ENCODE measurements around the gene C2CD5. TPM values are rescaled to one million over a fixed set of nuclear protein-coding genes. Genes with fewer than 3 reads are reported as not detected.

Gene C2CD5
- total RNA-seq, 3 donors from 2014 or later (not counting 1 experiment from before 2014, with no cell fraction given) = 31.2 to 42.8 (median 41.9) TPM

DNA sequence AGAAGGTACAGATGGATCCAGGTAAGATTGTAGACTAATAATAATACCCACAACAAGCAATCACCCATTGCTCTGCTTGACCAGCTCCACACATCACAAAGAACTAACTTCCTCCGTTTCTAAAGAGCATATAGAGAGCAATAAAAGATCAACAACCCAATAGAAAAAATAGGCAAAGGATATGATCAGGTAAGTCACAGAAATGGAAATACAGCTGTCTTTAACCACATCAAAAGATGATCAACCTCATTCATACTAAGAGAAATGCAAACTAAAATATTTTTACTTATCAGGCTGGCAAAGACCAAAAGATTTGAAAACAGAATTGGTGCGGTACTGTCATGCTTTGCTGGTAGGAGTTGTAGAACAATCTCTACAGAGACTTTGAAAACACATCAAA lies 8.9 kb downstream of the C2CD5 start:
- Mint-ChIP-seq H3K27me3 (ENCODE audit: low read depth in 2 of 2) (no peaks in the 10 kb centered on the region), H3K9me3 (no peaks in the 10 kb centered on the region), H3K36me3 (no peaks in the 10 kb centered on the region), H3K27ac (no peak overlapping the region), H3K4me1 (peaks cover 21 to 31% of the 10 kb centered on the region in 2 donors), H3K4me3 (no peak overlapping the region)
- H3K4me3 ChIP-seq (ENCODE audit: low read length) = no peak overlapping the region
- H3K27me3 ChIP-seq (ENCODE audit: control insufficient read depth, insufficient read depth, low read length) = no peaks in the 10 kb centered on the region
- H3K27ac ChIP-seq (ENCODE audit: low read length) = no peak overlapping the region
- intact Hi-C loops (cut with micrococcal nuclease) = no loop called here
- ATAC-seq = no peak
- H3K9me3 ChIP-seq (ENCODE audit: control insufficient read depth, insufficient read depth, low read length) = no peaks in the 10 kb centered on the region
- H3K4me1 ChIP-seq (ENCODE audit: control insufficient read depth, insufficient read depth, low read length) = no peaks in the 10 kb centered on the region
- DNase-seq = peak in 1 of 2 donors; percentile 31
- peaks cover 28% of the 10 kb centered on the region for H3K36me3 ChIP-seq (ENCODE audit: control insufficient read depth, insufficient read depth, low read length)
- TF ChIP-seq, protein P1, sequence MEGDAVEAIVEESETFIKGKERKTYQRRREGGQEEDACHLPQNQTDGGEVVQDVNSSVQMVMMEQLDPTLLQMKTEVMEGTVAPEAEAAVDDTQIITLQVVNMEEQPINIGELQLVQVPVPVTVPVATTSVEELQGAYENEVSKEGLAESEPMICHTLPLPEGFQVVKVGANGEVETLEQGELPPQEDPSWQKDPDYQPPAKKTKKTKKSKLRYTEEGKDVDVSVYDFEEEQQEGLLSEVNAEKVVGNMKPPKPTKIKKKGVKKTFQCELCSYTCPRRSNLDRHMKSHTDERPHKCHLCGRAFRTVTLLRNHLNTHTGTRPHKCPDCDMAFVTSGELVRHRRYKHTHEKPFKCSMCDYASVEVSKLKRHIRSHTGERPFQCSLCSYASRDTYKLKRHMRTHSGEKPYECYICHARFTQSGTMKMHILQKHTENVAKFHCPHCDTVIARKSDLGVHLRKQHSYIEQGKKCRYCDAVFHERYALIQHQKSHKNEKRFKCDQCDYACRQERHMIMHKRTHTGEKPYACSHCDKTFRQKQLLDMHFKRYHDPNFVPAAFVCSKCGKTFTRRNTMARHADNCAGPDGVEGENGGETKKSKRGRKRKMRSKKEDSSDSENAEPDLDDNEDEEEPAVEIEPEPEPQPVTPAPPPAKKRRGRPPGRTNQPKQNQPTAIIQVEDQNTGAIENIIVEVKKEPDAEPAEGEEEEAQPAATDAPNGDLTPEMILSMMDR (IDR thresholded peaks at IDR 0.05) = no peak
- WGBS (ENCODE audit: insufficient coverage) = 60% methylated on average over 1 of the region's 2 CpGs

GRCh38 chr12:22535038-22535437 lies 9.3 kb downstream of the C2CD5 start:
- no CpG with 5 or more reads among the region's 1 CpG for WGBS (ENCODE audit: insufficient coverage)
- Mint-ChIP-seq H3K9me3 (no peaks in the 10 kb centered on the region), H3K4me3 (no peak overlapping the region), H3K27ac (no peak overlapping the region), H3K36me3 (no peaks in the 10 kb centered on the region), H3K27me3 (ENCODE audit: low read depth in 2 of 2) (no peaks in the 10 kb centered on the region), H3K4me1 (peaks cover 21 to 31% of the 10 kb centered on the region in 2 donors)
- ATAC-seq = no peak
- Histone ChIP-seq H3K27ac (ENCODE audit: low read length) (no peak overlapping the region), H3K36me3 (ENCODE audit: control insufficient read depth, insufficient read depth, low read length) (peaks cover 31% of the 10 kb centered on the region), H3K4me3 (ENCODE audit: low read length) (no peak overlapping the region), H3K9me3 (ENCODE audit: control insufficient read depth, insufficient read depth, low read length) (no peaks in the 10 kb centered on the region), H3K27me3 (ENCODE audit: control insufficient read depth, insufficient read depth, low read length) (no peaks in the 10 kb centered on the region), H3K4me1 (ENCODE audit: control insufficient read depth, insufficient read depth, low read length) (no peaks in the 10 kb centered on the region)
- DNase-seq = no peak
- intact Hi-C loops (cut with micrococcal nuclease) = no loop called here
- TF ChIP-seq, protein P1 (IDR thresholded peaks at IDR 0.05) = no peak

DNA sequence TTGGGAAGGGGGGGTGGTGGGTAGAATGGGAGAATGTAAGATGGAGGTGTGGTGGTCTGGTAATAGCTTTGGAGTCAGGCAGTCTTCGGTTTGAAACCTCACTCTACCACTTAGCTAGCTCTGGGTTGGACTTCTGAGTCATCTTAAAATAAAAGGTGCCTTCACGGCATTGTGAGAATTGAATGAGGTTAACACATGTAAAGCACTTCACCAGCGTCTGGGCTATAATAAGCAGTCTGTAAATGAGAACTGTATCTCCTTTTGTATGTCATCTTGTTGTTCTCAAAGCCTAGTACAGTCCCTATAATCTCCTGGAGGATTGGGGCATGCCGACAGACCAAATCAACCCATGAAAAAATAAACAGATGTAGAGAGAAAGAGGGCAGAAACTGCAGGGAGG lies 11.2 kb downstream of the C2CD5 start:
- 63% methylated on average over 2 of the region's 4 CpGs for WGBS (ENCODE audit: insufficient coverage)
- no peak overlapping the region for H3K4me3 Mint-ChIP-seq
- TF ChIP-seq, protein P1 (IDR thresholded peaks at IDR 0.05) = no peak
- H3K27me3 Mint-ChIP-seq (ENCODE audit: low read depth in 2 of 2) = no peaks in the 10 kb centered on the region
- Histone ChIP-seq H3K4me1 (ENCODE audit: control insufficient read depth, insufficient read depth, low read length) (no peaks in the 10 kb centered on the region), H3K9me3 (ENCODE audit: control insufficient read depth, insufficient read depth, low read length) (no peaks in the 10 kb centered on the region), H3K36me3 (ENCODE audit: control insufficient read depth, insufficient read depth, low read length) (peaks cover 38% of the 10 kb centered on the region), H3K27me3 (ENCODE audit: control insufficient read depth, insufficient read depth, low read length) (no peaks in the 10 kb centered on the region), H3K27ac (ENCODE audit: low read length) (no peak overlapping the region), H3K4me3 (ENCODE audit: low read length) (no peak overlapping the region)
- no peaks in the 10 kb centered on the region for H3K36me3 Mint-ChIP-seq
- H3K27ac Mint-ChIP-seq = peak overlapping the region in 1 of 2 donors; percentile 82
- intact Hi-C loops (cut with micrococcal nuclease) = no loop called here
- H3K4me1 Mint-ChIP-seq = peaks cover 12 to 20% of the 10 kb centered on the region in 2 donors
- DNase-seq (no peak), ATAC-seq (peak; percentile 37 to 81 (median 44))
- no peaks in the 10 kb centered on the region for H3K9me3 Mint-ChIP-seq

DNA sequence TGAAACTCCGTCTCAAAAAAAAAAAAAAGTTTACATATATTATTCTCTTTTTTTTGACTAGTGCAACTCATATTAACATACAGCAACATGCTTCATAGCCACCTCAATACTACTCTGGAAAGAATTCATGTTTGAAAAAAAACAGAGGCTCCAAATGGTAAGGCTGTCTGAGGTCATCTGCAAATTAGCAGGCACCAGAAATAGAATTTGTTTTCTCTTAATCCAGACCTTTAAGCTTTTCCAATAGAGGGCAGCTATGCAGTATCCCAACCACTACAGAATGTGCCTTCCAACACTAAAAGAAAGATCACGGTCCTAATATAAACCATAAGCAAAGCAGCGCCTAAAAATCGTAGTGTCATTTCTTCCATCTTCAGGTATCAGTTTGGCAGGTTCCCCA lies 12.0 kb downstream of the C2CD5 start:
- H3K27me3 Mint-ChIP-seq (ENCODE audit: low read depth in 2 of 2) = no peaks in the 10 kb centered on the region
- WGBS (ENCODE audit: insufficient coverage) = 96% methylated on average over 4 of the region's 4 CpGs
- no peaks in the 10 kb centered on the region for H3K36me3 Mint-ChIP-seq
- H3K27ac Mint-ChIP-seq = peak overlapping the region in 1 of 2 donors; percentile 82
- no peaks in the 10 kb centered on the region for H3K4me1 ChIP-seq (ENCODE audit: control insufficient read depth, insufficient read depth, low read length)
- DNase-seq (no peak), ATAC-seq (no peak)
- peaks cover 45% of the 10 kb centered on the region for H3K36me3 ChIP-seq (ENCODE audit: control insufficient read depth, insufficient read depth, low read length)
- peaks cover 12 to 20% of the 10 kb centered on the region in 2 donors for H3K4me1 Mint-ChIP-seq
- intact Hi-C loops (cut with micrococcal nuclease) = no loop called here
- no peak overlapping the region for H3K4me3 Mint-ChIP-seq
- H3K9me3 ChIP-seq (ENCODE audit: control insufficient read depth, insufficient read depth, low read length) = no peaks in the 10 kb centered on the region
- no peaks in the 10 kb centered on the region for H3K9me3 Mint-ChIP-seq
- TF ChIP-seq, protein P1 (IDR thresholded peaks at IDR 0.05) = no peak
- H3K27ac ChIP-seq (ENCODE audit: low read length) = no peak overlapping the region
- no peaks in the 10 kb centered on the region for H3K27me3 ChIP-seq (ENCODE audit: control insufficient read depth, insufficient read depth, low read length)
- no peak overlapping the region for H3K4me3 ChIP-seq (ENCODE audit: low read length)

Data from natural killer cell (primary cell).